ENCODE measurements around the gene COBLL1.

GRCh38 chr2:164690361-164690760, 151.3 kb downstream of the COBLL1 start:
- TF ChIP-seq, protein P1, sequence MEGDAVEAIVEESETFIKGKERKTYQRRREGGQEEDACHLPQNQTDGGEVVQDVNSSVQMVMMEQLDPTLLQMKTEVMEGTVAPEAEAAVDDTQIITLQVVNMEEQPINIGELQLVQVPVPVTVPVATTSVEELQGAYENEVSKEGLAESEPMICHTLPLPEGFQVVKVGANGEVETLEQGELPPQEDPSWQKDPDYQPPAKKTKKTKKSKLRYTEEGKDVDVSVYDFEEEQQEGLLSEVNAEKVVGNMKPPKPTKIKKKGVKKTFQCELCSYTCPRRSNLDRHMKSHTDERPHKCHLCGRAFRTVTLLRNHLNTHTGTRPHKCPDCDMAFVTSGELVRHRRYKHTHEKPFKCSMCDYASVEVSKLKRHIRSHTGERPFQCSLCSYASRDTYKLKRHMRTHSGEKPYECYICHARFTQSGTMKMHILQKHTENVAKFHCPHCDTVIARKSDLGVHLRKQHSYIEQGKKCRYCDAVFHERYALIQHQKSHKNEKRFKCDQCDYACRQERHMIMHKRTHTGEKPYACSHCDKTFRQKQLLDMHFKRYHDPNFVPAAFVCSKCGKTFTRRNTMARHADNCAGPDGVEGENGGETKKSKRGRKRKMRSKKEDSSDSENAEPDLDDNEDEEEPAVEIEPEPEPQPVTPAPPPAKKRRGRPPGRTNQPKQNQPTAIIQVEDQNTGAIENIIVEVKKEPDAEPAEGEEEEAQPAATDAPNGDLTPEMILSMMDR (IDR thresholded peaks at IDR 0.05; ENCODE audit: insufficient read depth, low read depth, low read length) = no peak
- TF ChIP-seq EZH2 (IDR thresholded peaks at IDR 0.05; ENCODE audit: insufficient read depth, low read length) = no peak
